Measurements from ENCODE around the gene HIF1A.

DNA sequence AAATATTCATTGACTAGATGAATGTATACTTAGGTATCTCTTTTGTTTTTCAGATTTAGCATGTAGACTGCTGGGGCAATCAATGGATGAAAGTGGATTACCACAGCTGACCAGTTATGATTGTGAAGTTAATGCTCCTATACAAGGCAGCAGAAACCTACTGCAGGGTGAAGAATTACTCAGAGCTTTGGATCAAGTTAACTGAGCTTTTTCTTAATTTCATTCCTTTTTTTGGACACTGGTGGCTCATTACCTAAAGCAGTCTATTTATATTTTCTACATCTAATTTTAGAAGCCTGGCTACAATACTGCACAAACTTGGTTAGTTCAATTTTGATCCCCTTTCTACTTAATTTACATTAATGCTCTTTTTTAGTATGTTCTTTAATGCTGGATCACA lies 51.6 kb downstream of the HIF1A start:
- TF ChIP-seq POLR2A (IDR thresholded peaks at IDR 0.05): no peak
- TF ChIP-seq, protein P1, sequence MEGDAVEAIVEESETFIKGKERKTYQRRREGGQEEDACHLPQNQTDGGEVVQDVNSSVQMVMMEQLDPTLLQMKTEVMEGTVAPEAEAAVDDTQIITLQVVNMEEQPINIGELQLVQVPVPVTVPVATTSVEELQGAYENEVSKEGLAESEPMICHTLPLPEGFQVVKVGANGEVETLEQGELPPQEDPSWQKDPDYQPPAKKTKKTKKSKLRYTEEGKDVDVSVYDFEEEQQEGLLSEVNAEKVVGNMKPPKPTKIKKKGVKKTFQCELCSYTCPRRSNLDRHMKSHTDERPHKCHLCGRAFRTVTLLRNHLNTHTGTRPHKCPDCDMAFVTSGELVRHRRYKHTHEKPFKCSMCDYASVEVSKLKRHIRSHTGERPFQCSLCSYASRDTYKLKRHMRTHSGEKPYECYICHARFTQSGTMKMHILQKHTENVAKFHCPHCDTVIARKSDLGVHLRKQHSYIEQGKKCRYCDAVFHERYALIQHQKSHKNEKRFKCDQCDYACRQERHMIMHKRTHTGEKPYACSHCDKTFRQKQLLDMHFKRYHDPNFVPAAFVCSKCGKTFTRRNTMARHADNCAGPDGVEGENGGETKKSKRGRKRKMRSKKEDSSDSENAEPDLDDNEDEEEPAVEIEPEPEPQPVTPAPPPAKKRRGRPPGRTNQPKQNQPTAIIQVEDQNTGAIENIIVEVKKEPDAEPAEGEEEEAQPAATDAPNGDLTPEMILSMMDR (IDR thresholded peaks at IDR 0.05): no peak

All from heart left ventricle (tissue), 13 donors.